GM13977 (cell line): ENCODE results near the gene AFDN.
A peak's percentile ranks its signal among the peaks of the same experiment; 100 is the strongest.

Source experiments
- DNase-seq: peaks from one replicate; pipeline ENCODE4 v3.0.0; 2012; ENCODE audit warnings: low spot score
- in situ Hi-C: fragments of 300-500 bp; cut with MboI; formaldehyde crosslinking; loops from one replicate; pipeline ENCODE4 v1.12.0; 2022; ENCODE audit warnings: low sequenced_read_pairs, low pct_unique_long_range_greater_than_20kb, mixed read lengths, inconsistent platforms; ENCODE audit not compliant: unreplicated experiment
- TF ChIP-seq, protein P1 (sequence below): IDR thresholded peaks from 2 replicates; pipeline ENCODE4 v1.5.1; 2012; ENCODE audit warnings: mild to moderate bottlenecking, control low read depth; ENCODE audit not compliant: insufficient read depth; ENCODE audit errors: extremely low read depth, missing control alignments

Gene AFDN

DNA sequence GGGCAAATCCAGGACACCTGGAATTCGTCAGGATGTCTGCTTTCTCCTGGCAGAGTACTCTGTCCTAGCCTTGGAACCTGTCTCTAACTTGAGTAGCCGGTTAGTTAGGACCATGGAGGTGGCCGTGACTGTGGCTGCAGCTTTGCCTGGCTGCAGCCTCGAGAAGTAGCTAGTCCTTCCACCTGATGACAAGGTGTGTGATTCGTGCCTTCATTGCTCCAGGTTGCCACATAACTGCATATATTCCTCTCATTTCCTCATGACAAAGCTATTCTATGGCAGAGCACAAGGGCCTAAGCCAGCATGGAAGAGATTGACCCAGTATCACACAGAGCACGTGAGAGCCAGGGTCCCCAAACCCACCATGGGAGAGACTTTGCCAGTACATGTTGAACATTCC lies 130.9 kb downstream of the AFDN start:
- TF ChIP-seq, protein P1, sequence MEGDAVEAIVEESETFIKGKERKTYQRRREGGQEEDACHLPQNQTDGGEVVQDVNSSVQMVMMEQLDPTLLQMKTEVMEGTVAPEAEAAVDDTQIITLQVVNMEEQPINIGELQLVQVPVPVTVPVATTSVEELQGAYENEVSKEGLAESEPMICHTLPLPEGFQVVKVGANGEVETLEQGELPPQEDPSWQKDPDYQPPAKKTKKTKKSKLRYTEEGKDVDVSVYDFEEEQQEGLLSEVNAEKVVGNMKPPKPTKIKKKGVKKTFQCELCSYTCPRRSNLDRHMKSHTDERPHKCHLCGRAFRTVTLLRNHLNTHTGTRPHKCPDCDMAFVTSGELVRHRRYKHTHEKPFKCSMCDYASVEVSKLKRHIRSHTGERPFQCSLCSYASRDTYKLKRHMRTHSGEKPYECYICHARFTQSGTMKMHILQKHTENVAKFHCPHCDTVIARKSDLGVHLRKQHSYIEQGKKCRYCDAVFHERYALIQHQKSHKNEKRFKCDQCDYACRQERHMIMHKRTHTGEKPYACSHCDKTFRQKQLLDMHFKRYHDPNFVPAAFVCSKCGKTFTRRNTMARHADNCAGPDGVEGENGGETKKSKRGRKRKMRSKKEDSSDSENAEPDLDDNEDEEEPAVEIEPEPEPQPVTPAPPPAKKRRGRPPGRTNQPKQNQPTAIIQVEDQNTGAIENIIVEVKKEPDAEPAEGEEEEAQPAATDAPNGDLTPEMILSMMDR, result no peak
- DNase-seq, result no peak
- in situ Hi-C loops, result no loop called here

DNA sequence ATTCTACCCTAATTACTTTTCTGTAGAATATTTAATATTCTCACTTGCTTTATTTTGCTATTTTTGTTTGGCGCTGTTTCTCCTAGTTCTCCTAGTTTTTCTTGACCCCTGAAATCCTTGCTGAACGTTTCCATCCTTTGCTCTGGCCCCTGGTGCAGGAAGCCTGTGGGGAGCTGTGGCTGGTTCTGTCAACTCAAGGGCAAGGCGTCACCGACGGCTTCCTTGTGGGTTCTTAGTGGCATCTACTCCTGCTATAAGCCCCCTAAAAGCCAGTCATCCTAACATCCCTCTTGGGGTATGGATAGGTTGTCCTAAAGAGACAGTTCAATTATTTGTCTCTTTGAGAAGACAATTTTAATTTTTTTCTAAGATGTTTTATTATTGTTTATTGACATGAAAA lies 133.9 kb downstream of the AFDN start:
- TF ChIP-seq, protein P1, result no peak
- in situ Hi-C loops, result no loop called here

DNA sequence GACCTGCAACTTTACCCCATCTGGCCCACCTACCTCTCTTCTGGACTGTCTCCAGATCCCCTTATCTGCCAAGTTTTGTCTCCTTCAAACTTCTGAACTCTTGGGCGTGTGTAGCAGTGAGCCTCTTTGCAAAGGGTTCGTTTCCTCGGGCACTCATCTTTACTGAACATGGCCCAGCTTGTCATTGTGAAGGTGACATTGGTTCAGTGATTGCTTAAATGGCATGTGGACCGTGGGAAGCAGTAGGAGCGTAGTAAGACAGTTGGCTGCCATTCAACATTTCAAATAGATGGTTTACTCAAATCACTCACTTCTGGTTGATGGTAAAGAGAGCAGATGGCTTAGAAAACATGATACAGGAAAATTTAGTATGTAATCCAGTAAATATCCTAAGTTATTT lies 136.0 kb downstream of the AFDN start:
- TF ChIP-seq, protein P1, result no peak
- in situ Hi-C loops, result no loop called here
- DNase-seq, result no peak

More for the DNA sequence above, 133.9 kb downstream of the AFDN start:
- DNase-seq, result no peak

DNA sequence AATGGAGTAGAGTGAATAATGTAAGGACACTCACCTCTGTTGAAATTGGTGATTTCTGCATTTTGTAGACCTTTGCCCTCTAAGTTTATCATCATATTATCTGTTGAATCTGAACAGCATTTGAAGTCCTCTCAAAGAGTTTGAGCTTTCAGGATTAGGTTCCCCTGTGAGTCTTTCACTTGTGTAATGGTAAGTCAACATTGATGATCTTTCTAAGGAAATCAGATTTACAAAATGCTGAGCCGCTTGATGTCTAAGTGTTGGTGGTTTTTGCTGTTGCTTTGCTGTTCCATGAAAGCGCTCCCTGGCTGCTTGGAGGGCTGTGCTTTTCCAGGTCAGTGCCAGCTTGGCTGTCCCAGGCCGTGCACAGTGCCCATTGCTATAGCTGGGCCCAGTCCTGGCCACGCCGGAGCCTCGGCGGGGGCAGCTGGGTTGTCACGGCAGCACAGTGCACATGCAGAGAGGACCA lies 136.9 kb downstream of the AFDN start:
- no peak for DNase-seq
- TF ChIP-seq, protein P1, result no peak
- in situ Hi-C loops, result no loop called here

DNA sequence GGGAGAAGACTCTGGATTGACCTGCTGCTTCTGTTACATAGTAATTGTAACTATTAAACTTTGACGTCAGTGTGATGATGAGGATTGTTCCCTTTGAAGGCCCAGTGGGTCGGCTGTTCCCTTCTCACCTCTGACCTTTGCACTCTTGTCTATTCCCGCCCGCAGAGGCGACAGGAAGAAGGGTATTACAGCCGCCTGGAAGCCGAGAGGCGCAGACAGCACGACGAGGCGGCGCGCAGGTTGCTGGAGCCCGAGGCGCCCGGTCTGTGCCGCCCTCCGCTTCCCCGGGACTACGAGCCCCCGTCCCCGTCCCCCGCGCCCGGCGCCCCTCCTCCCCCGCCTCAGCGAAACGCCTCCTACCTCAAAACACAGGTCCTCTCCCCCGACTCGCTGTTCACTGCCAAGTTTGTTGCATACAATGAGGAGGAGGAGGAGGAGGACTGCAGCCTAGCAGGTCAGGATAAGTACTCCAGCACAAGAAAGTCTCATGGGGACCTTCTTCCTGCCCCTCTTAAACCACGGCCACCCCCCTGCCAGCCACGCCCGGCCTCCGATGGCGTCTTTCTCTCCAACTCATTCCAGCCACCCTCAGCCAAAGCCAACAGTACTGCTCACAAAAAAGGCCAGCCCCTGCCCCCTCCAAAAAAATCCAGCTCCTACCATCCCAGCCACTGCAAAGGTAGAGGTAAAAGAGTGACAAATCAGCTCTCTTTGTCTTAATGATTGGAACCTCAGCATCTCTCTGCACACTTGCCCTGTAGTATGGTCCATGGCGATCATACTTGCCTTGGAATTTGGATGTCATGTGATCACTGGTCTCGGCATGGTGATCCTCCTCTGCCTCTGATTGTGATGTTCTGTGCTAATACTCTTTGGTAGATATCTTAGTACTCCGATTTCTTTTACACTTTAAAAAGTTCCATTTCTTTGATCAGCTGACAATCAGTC lies 139.2 kb downstream of the AFDN start:
- TF ChIP-seq, protein P1, result no peak
- in situ Hi-C loops, result no loop called here
- no peak for DNase-seq

DNA sequence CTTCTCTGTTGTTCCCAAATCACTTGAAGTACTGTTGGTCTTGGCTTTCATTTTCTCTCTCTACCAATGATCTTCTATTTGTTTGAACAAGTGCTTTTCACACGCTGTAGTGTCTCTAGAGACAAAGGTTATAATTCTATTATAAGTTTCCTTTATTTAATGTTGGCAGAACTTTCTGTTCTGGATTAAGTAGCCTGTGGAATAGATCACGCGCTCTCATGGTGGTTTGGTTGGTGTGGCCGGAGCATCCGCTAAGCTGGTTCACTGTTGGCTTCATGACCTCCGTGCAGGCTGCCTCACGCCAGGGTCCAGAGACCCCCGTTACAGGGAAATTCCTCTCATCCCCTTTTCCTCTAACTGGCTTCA lies 139.8 kb downstream of the AFDN start:
- in situ Hi-C loops, result no loop called here
- no peak for DNase-seq
- TF ChIP-seq, protein P1, result no peak

DNA sequence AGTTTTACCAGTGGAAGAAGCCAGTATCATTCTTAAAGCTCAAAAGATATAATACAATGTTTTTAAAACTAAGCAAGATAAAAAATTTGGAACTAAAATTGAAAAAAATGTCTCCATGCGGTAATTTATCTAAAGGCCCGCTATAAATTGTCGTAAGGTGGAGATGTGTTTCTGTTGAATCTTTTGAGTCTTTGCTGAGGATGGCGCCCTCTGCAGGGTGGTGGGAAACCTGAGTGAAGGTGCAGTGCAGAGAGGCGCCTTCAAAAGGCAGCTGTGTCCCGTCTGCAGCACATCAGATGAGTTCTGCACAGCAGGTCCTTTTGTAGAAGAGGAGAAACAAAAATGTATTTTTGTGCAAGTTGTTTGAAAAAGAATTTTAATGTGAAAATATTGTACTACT lies 141.4 kb downstream of the AFDN start:
- TF ChIP-seq, protein P1, result peak; percentile 43
- in situ Hi-C loops, result no loop called here
- no peak for DNase-seq
